ENCODE measurements around the gene CRYBA4.

The CRYBA4 gene

GRCh38 chr22:26665813-26666231 lies 44.1 kb downstream of the CRYBA4 start:
- no peak for DNase-seq

- DNase-seq: no peak
Observed at GRCh38 chr22:26667140-26667539, 45.4 kb downstream of the CRYBA4 start.

- DNase-seq: no peak
Observed at GRCh38 chr22:26669060-26669481, 47.3 kb downstream of the CRYBA4 start.

GRCh38 chr22:26670459-26670858 lies 48.7 kb downstream of the CRYBA4 start:
- DNase-seq: no peak

GRCh38 chr22:26671317-26672059 lies 49.7 kb downstream of the CRYBA4 start:
- peak; percentile 52 for DNase-seq

GRCh38 chr22:26672060-26672471 lies 50.3 kb downstream of the CRYBA4 start:
- DNase-seq: no peak

GRCh38 chr22:26672590-26673468 lies 51.1 kb downstream of the CRYBA4 start:
- peak; percentile 89 for DNase-seq

GRCh38 chr22:26673486-26673885 lies 51.7 kb downstream of the CRYBA4 start:
- no peak for DNase-seq

- DNase-seq: peak; percentile 23
Observed at GRCh38 chr22:26674211-26675190, 52.7 kb downstream of the CRYBA4 start.

GRCh38 chr22:26675687-26676268 lies 54.0 kb downstream of the CRYBA4 start:
- DNase-seq: no peak

- DNase-seq: no peak
Observed at GRCh38 chr22:26677217-26677616, 55.5 kb downstream of the CRYBA4 start.

- peak; percentile 15 for DNase-seq
Observed at GRCh38 chr22:26679003-26679629, 57.4 kb downstream of the CRYBA4 start.
